Testis (tissue), 2 donors: ENCODE data around the gene CBLB.

Source experiments
- POLR2A ChIP-seq: fragments of 450-650 bp; IDR thresholded peaks from one replicate; pipeline ENCODE4 v1.6.1; 2017; ENCODE audit warnings: antibody characterized with exemption, mild to moderate bottlenecking, moderate library complexity
- TF ChIP-seq, protein P1 (sequence below), 3 experiments: fragments of 450-650 bp in 2 of 3; fragments of 200-600 bp in 1 of 3; sonication (generic) in 1 of 3; IDR thresholded peaks; one replicate each; pipeline ENCODE4 v1.5.1; 2016 to 2019; ENCODE audit warnings: antibody characterized with exemption in 3 of 3, mild to moderate bottlenecking in 2 of 3, moderate library complexity in 1 of 3

DNA sequence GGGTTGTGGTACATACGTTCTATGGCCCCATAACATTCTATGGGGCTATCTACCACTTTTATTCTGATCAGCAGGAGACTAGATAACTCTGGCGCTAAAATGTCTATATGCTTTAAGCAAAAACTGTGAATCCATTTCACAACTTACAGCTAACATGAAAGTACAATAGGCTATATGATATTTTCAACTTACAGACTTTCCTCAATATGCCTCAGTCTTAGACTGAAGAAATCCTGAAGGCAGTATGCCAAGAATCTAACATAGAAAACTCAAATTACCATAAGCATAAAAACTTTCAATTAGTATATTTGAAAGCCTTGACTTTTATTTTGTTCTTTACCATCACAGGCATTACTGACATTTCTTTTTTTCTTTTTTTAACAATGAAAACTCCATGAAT is 81.4 kb downstream of the CBLB start:
- TF ChIP-seq, protein P1, sequence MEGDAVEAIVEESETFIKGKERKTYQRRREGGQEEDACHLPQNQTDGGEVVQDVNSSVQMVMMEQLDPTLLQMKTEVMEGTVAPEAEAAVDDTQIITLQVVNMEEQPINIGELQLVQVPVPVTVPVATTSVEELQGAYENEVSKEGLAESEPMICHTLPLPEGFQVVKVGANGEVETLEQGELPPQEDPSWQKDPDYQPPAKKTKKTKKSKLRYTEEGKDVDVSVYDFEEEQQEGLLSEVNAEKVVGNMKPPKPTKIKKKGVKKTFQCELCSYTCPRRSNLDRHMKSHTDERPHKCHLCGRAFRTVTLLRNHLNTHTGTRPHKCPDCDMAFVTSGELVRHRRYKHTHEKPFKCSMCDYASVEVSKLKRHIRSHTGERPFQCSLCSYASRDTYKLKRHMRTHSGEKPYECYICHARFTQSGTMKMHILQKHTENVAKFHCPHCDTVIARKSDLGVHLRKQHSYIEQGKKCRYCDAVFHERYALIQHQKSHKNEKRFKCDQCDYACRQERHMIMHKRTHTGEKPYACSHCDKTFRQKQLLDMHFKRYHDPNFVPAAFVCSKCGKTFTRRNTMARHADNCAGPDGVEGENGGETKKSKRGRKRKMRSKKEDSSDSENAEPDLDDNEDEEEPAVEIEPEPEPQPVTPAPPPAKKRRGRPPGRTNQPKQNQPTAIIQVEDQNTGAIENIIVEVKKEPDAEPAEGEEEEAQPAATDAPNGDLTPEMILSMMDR (IDR thresholded peaks at IDR 0.05) = no peak
- no peak for TF ChIP-seq POLR2A
